Stomach (tissue), 4 donors: ENCODE measurements around the gene ST6GALNAC3.

Experiments
- CTCF ChIP-seq, 7 experiments: fragments of 450-650 bp in 4 of 7; fragments of 200-600 bp in 3 of 7; sonication (generic) in 3 of 7; IDR thresholded peaks; one replicate each; pipeline ENCODE4 v1.5.1; 2016 to 2019; ENCODE audit warnings: antibody characterized with exemption in 7 of 7, control low read depth in 2 of 7, mild to moderate bottlenecking in 1 of 7
- POLR2A ChIP-seq, 4 donors: fragments of 450-650 bp; IDR thresholded peaks; one replicate each; pipeline ENCODE4 v1.6.1; 2016; ENCODE audit warnings: antibody characterized with exemption in 4 of 4, control low read depth in 2 of 4, mild to moderate bottlenecking in 1 of 4, moderate library complexity in 1 of 4
- POLR2AphosphoS5 ChIP-seq, 3 donors: sonication (generic); formaldehyde crosslinking; IDR thresholded peaks; one replicate each; pipeline ENCODE4 v1.6.1; 2016; ENCODE audit warnings: antibody characterized with exemption in 3 of 3

- TF ChIP-seq CTCF (IDR thresholded peaks at IDR 0.05) (no peak), POLR2AphosphoS5 (IDR thresholded peaks at IDR 0.05) (no peak), POLR2A (IDR thresholded peaks at IDR 0.05) (no peak)
Measured at GRCh38 chr1:76465030-76465429, 390.5 kb downstream of the ST6GALNAC3 start.
